Astrocyte (in vitro differentiated cells and primary cell): ENCODE measurements around the gene ADSS1. TPM values are rescaled to one million over a fixed set of nuclear protein-coding genes. Genes with fewer than 3 reads are reported as not detected.

Experiments used
- DNase-seq: peaks from one replicate; pipeline ENCODE4 v3.0.0-alpha.2; 2010; ENCODE audit warnings: low read depth
- FAIRE-seq: peaks from 2 replicates; lab custom pipeline; 2011; peaks lifted over from hg19 to GRCh38; lab: Jason Lieb, UNC
- H2AFZ ChIP-seq: 2 replicates; pipeline ENCODE4 v1.6.0; 2012; ENCODE audit warnings: low read depth, low read length, inconsistent platforms
- H3K27ac ChIP-seq: 2 replicates; pipeline ENCODE4 v1.5.1; 2011; ENCODE audit warnings: low read depth, low read length, inconsistent platforms
- H3K27me3 ChIP-seq: 2 replicates; pipeline ENCODE4 v1.6.0; 2011; ENCODE audit warnings: low read length, inconsistent platforms; ENCODE audit not compliant: insufficient read depth
- H3K36me3 ChIP-seq: 2 replicates; pipeline ENCODE4 v1.5.1; 2011; ENCODE audit warnings: low read length, inconsistent platforms; ENCODE audit not compliant: insufficient read depth
- H3K4me1 ChIP-seq: 2 replicates; pipeline ENCODE4 v1.5.1; 2011; ENCODE audit warnings: low read length, inconsistent platforms; ENCODE audit not compliant: insufficient read depth
- H3K4me2 ChIP-seq: 2 replicates; pipeline ENCODE4 v1.6.0; 2012; ENCODE audit warnings: low read length, inconsistent platforms
- H3K4me3 ChIP-seq: 2 replicates; pipeline ENCODE4 v1.5.1; 2011; ENCODE audit warnings: low read depth, mild to moderate bottlenecking, low read length, inconsistent platforms; ENCODE audit not compliant: insufficient read depth
- H3K79me2 ChIP-seq: 2 replicates; pipeline ENCODE4 v1.6.0; 2012; ENCODE audit warnings: mild to moderate bottlenecking, low read length, inconsistent platforms; ENCODE audit not compliant: insufficient read depth
- H3K9ac ChIP-seq: 2 replicates; pipeline ENCODE4 v1.6.0; 2012; ENCODE audit warnings: mild to moderate bottlenecking, low read length, inconsistent platforms
- H3K9me3 ChIP-seq: 2 replicates; pipeline ENCODE4 v1.5.1; 2012; ENCODE audit warnings: low read depth, mild to moderate bottlenecking, low read length, inconsistent platforms; ENCODE audit not compliant: insufficient read depth
- H4K20me1 ChIP-seq: 2 replicates; pipeline ENCODE4 v1.6.0; 2012; ENCODE audit warnings: low read length, inconsistent platforms; ENCODE audit not compliant: insufficient read depth
- H3K27ac Mint-ChIP-seq: one replicate; pipeline ENCODE4 v1.8.0; 2021; ENCODE audit warnings: mild to moderate bottlenecking, mixed read lengths; ENCODE audit not compliant: unreplicated experiment
- H3K27me3 Mint-ChIP-seq: one replicate; pipeline ENCODE4 v1.8.0; 2021; ENCODE audit warnings: low read depth, mixed read lengths; ENCODE audit not compliant: unreplicated experiment
- H3K36me3 Mint-ChIP-seq: one replicate; pipeline ENCODE4 v1.8.0; 2021; ENCODE audit warnings: low read depth, mixed read lengths; ENCODE audit not compliant: unreplicated experiment
- H3K4me1 Mint-ChIP-seq: one replicate; pipeline ENCODE4 v1.8.0; 2021; ENCODE audit warnings: low read depth, mixed read lengths; ENCODE audit not compliant: unreplicated experiment
- H3K4me3 Mint-ChIP-seq: one replicate; pipeline ENCODE4 v1.8.0; 2021; ENCODE audit warnings: mild to moderate bottlenecking, moderate library complexity, mixed read lengths; ENCODE audit not compliant: unreplicated experiment
- H3K9me3 Mint-ChIP-seq: one replicate; pipeline ENCODE4 v1.8.0; 2021; ENCODE audit warnings: mild to moderate bottlenecking, mixed read lengths; ENCODE audit not compliant: unreplicated experiment
- EZH2 ChIP-seq: IDR thresholded peaks from 2 replicates; pipeline ENCODE4 v1.6.1; 2012; ENCODE audit warnings: mild to moderate bottlenecking, low read length, inconsistent platforms; ENCODE audit not compliant: insufficient read depth
- total RNA-seq: library from RNA; stranded (reverse); gene quantifications from 2 replicates; pipeline ENCODE4 v1.2.1, GENCODE V29; 2021
- TF ChIP-seq, protein P1 (sequence below): IDR thresholded peaks from 2 replicates; pipeline ENCODE4 v1.5.1; 2011; ENCODE audit warnings: low read depth, mild to moderate bottlenecking, inconsistent platforms, low read length, moderate library complexity; ENCODE audit not compliant: insufficient read depth

The ADSS1 gene
- total RNA-seq, 1 donor from 2014 or later: 4.4 TPM

DNA sequence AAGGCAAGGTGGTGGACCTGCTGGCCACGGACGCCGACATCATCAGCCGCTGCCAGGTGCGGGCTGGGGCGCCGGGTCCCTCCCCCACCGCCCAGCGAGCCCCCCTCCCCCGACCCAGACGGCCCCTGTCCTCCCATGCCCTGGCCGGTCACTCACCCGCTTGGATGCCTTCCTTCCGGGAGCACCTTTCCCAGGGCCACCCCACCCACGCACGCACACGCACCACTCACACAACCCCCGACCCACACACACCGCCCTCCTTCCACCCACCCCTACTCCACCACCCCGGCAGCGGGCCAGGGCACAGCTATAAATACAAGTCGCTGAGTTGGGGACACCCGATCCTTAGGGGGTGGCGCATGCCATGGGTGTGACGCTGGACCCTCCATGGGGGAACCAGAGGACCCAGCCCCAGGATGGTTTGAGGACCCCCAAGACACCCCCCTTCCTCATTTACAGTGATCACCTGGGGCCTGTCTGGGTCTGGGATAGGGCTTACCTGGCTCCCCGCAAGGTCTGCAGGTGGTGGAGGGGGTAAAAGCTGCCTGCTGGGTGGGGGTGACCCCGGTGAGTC, 465 bp downstream of the ADSS1 start:
- Mint-ChIP-seq H3K4me3 (peak overlapping the region; percentile 50), H3K9me3 (no peaks in the 10 kb centered on the region), H3K36me3 (peaks cover 3% of the 10 kb centered on the region), H3K27ac (no peak overlapping the region), H3K27me3 (peaks cover 16% of the 10 kb centered on the region), H3K4me1 (peaks cover 7% of the 10 kb centered on the region)
- DNase-seq (no peak), FAIRE-seq (no peak)
- Histone ChIP-seq H2AFZ (peak overlapping the region; percentile 41), H3K4me1 (peaks cover 21% of the 10 kb centered on the region), H3K9me3 (no peaks in the 10 kb centered on the region), H3K79me2 (no peaks in the 10 kb centered on the region), H4K20me1 (peaks cover 31% of the 10 kb centered on the region), H3K36me3 (no peaks in the 10 kb centered on the region), H3K27ac (no peak overlapping the region), H3K27me3 (no peaks in the 10 kb centered on the region), H3K9ac (no peak overlapping the region), H3K4me2 (peak overlapping the region; percentile 81), H3K4me3 (peak overlapping the region; percentile 42)
- TF ChIP-seq EZH2: no peak
- TF ChIP-seq, protein P1, sequence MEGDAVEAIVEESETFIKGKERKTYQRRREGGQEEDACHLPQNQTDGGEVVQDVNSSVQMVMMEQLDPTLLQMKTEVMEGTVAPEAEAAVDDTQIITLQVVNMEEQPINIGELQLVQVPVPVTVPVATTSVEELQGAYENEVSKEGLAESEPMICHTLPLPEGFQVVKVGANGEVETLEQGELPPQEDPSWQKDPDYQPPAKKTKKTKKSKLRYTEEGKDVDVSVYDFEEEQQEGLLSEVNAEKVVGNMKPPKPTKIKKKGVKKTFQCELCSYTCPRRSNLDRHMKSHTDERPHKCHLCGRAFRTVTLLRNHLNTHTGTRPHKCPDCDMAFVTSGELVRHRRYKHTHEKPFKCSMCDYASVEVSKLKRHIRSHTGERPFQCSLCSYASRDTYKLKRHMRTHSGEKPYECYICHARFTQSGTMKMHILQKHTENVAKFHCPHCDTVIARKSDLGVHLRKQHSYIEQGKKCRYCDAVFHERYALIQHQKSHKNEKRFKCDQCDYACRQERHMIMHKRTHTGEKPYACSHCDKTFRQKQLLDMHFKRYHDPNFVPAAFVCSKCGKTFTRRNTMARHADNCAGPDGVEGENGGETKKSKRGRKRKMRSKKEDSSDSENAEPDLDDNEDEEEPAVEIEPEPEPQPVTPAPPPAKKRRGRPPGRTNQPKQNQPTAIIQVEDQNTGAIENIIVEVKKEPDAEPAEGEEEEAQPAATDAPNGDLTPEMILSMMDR: no peak

DNA sequence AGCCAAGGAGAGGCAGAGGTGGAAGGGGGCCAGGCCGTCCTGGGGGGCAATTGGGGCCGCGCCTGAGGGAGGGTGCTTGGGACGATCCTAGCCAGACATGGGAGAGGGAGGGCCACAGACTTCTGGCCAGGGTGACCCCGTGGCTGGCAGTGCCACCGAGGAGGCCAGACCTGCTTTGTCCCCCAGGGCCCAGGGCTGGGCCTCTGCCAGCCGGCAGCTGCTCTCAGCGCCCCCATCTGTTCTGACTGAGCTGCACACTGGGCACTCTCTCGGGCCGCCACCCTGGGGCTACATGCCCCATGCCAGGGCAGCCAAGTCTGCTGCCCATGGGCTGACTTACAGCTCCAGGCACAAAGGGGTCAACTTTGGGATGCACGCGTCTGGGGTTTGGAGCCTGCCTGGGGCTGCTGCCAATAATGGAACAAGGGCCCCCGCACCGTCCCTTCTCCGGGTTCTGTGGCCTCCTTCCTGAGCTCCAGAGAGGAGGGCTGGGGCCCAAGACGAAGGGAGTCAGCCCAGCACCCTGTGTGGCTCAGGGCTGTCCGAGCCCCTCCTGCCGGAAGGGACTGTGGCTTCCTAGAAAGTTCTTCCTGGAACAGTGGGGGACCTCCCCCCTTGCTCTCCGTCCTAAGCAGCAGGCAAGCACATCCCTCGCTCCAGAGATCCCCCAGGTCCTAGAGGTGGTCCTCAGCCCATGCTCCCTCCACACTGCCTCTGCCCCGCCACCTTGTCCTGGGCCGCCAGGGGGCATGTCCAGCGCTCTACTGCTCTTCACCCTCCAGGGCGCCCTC, 1.1 kb downstream of the ADSS1 start:
- H3K27me3 ChIP-seq: no peaks in the 10 kb centered on the region
- no peak for TF ChIP-seq EZH2
- TF ChIP-seq, protein P1: peak; percentile 10
- no peak overlapping the region for H3K9ac ChIP-seq
- no peak overlapping the region for H2AFZ ChIP-seq
- Mint-ChIP-seq H3K4me3 (peak overlapping the region; percentile 50), H3K36me3 (no peaks in the 10 kb centered on the region), H3K4me1 (peaks cover 7% of the 10 kb centered on the region), H3K27ac (peak overlapping the region; percentile 72), H3K9me3 (no peaks in the 10 kb centered on the region), H3K27me3 (peaks cover 17% of the 10 kb centered on the region)
- FAIRE-seq (no peak), DNase-seq (no peak)
- no peaks in the 10 kb centered on the region for H3K79me2 ChIP-seq
- H3K27ac ChIP-seq: no peak overlapping the region
- peak overlapping the region; percentile 81 for H3K4me2 ChIP-seq
- no peaks in the 10 kb centered on the region for H3K9me3 ChIP-seq
- H3K4me1 ChIP-seq: peaks cover 21% of the 10 kb centered on the region
- peaks cover 28% of the 10 kb centered on the region for H4K20me1 ChIP-seq
- H3K4me3 ChIP-seq: no peak overlapping the region
- no peaks in the 10 kb centered on the region for H3K36me3 ChIP-seq
